Thyroid gland (tissue), 4 donors: ENCODE measurements around the gene ARHGAP24.

Experiments used
- POLR2A ChIP-seq, 2 donors: fragments of 450-650 bp; IDR thresholded peaks; one replicate each; pipeline ENCODE4 v1.6.1; 2017; ENCODE audit warnings: antibody characterized with exemption in 2 of 2, mild to moderate bottlenecking in 2 of 2, moderate library complexity in 1 of 2
- TF ChIP-seq, protein P1 (sequence below), 6 experiments: fragments of 200-600 bp in 3 of 6; fragments of 450-650 bp in 3 of 6; sonication (generic) in 3 of 6; IDR thresholded peaks; one replicate each; pipeline ENCODE4 v1.5.1; 2016 to 2019; ENCODE audit warnings: antibody characterized with exemption in 6 of 6, mild to moderate bottlenecking in 2 of 6, inconsistent platforms in 1 of 6, moderate library complexity in 1 of 6

DNA sequence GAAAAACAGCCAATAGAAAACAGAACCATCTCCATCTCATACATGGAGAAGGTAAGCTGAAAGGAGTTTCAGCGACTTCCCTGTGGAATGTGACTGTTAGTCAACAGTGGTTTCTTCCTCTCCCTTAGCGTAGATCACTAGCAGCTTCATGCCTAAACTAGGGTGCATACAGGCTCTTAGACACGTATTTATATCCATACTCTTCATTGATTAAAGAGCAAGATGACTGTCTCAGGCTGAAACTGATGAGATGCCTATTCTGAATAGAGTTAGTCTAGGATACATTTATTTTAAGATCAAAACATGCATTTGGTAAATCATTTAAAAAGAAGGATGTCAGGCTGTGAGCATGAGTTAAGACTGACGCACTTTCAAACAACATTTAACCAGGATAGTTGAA, 423.3 kb downstream of the ARHGAP24 start:
- TF ChIP-seq, protein P1, sequence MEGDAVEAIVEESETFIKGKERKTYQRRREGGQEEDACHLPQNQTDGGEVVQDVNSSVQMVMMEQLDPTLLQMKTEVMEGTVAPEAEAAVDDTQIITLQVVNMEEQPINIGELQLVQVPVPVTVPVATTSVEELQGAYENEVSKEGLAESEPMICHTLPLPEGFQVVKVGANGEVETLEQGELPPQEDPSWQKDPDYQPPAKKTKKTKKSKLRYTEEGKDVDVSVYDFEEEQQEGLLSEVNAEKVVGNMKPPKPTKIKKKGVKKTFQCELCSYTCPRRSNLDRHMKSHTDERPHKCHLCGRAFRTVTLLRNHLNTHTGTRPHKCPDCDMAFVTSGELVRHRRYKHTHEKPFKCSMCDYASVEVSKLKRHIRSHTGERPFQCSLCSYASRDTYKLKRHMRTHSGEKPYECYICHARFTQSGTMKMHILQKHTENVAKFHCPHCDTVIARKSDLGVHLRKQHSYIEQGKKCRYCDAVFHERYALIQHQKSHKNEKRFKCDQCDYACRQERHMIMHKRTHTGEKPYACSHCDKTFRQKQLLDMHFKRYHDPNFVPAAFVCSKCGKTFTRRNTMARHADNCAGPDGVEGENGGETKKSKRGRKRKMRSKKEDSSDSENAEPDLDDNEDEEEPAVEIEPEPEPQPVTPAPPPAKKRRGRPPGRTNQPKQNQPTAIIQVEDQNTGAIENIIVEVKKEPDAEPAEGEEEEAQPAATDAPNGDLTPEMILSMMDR (IDR thresholded peaks at IDR 0.05) = no peak
- TF ChIP-seq POLR2A (IDR thresholded peaks at IDR 0.05) = no peak
